Peyer's patch (tissue), 4 donors: ENCODE measurements around the gene AK4.

Source experiments
- CTCF ChIP-seq, 6 experiments: fragments of 450-650 bp in 4 of 6; fragments of 200-600 bp in 2 of 6; sonication (generic) in 1 of 6; IDR thresholded peaks; one replicate each; pipeline ENCODE4 v1.5.1; 2017 to 2019; ENCODE audit warnings: antibody characterized with exemption in 6 of 6, mild to moderate bottlenecking in 3 of 6, moderate library complexity in 1 of 6
- POLR2A ChIP-seq, 2 donors: fragments of 450-650 bp; IDR thresholded peaks; one replicate each; pipeline ENCODE4 v1.5.1; 2017; ENCODE audit warnings: antibody characterized with exemption in 2 of 2, mild to moderate bottlenecking in 2 of 2, moderate library complexity in 2 of 2

- no peak for TF ChIP-seq CTCF (IDR thresholded peaks at IDR 0.05)
- no peak for TF ChIP-seq POLR2A (IDR thresholded peaks at IDR 0.05)
Measured at GRCh38 chr1:65176591-65176990, 28.6 kb downstream of the AK4 start.
